GM20000 (cell line): Measurements from ENCODE around the gene SFMBT2.
"Not testable (repeated sequence)": the region's sequence is repeated elsewhere in the genome, so short reads cannot be mapped to it uniquely, and the experiment has no call there.

ENCODE experiments used
- DNase-seq: peaks from one replicate; pipeline ENCODE4 v3.0.0; 2012; ENCODE audit warnings: low spot score
- TF ChIP-seq, protein P1 (sequence below): IDR thresholded peaks from 2 replicates; pipeline ENCODE4 v1.5.1; 2012; ENCODE audit warnings: mild to moderate bottlenecking, control low read depth; ENCODE audit errors: extremely low read depth, missing control alignments

The SFMBT2 gene

GRCh38 chr10:7319632-7320031, 91.2 kb downstream of the SFMBT2 start:
- TF ChIP-seq, protein P1, sequence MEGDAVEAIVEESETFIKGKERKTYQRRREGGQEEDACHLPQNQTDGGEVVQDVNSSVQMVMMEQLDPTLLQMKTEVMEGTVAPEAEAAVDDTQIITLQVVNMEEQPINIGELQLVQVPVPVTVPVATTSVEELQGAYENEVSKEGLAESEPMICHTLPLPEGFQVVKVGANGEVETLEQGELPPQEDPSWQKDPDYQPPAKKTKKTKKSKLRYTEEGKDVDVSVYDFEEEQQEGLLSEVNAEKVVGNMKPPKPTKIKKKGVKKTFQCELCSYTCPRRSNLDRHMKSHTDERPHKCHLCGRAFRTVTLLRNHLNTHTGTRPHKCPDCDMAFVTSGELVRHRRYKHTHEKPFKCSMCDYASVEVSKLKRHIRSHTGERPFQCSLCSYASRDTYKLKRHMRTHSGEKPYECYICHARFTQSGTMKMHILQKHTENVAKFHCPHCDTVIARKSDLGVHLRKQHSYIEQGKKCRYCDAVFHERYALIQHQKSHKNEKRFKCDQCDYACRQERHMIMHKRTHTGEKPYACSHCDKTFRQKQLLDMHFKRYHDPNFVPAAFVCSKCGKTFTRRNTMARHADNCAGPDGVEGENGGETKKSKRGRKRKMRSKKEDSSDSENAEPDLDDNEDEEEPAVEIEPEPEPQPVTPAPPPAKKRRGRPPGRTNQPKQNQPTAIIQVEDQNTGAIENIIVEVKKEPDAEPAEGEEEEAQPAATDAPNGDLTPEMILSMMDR, result no peak
- no peak for DNase-seq

DNA sequence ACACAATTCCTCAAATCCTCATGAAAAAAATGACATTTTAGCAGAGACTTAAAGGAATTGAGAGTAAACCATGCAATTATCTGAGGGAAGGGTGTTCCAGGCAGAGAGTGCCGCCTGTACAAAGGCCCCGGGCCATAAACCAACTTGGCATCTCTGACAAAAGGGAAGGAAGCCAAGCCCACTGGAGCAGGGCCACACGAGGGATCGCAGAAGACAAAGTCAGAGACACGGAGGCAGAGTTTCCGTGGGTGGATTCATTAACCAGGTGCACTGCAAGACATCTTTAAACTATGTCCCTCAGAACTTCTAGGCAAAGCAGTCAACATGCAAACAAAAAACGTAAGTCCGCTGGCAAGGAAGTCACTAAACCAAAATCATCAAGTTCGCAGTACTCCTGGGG, 92.0 kb downstream of the SFMBT2 start:
- TF ChIP-seq, protein P1, result no peak
- peak; percentile 24 for DNase-seq

GRCh38 chr10:7317786-7318446, 92.9 kb downstream of the SFMBT2 start:
- TF ChIP-seq, protein P1, result no peak
- DNase-seq, result no peak

DNA sequence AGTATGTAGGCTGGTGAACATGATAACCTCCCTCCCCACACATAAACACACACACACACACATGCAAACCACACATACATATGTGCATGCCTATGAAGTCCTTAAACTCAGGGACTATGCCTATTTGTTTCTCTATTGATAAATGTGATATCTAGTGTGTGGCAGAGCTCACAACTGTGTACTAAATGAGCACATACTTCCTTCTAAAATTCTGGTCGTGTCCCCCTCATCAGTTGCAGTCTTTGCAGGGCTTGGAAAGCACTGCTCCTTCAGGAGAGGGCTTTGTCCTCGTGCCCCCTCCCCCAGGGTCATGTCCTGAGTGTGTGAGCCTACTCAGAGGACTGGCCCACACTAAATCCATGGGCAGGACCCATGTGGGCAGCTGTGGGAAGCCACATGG, 94.0 kb downstream of the SFMBT2 start:
- TF ChIP-seq, protein P1, result no peak
- no peak for DNase-seq

DNA sequence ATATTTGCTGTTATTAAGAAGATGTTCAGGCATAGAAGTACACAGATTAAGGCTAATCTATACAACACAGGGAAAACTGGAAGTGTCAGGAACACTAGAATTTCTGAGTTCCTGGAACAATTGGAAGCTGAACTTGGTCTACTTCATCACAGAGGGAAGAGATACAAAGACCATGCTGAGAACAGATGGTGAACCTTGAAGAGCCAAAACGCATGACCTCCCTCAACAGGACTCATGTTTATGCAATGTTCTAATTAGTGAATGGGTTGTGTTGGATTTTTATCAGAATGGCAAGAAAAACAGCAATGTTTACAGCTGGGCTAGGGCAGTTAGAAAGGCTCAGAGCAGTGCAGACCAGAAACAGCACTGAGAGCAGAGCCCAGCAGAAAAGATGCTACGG, 94.9 kb downstream of the SFMBT2 start:
- TF ChIP-seq, protein P1, result no peak
- no peak for DNase-seq

- DNase-seq, result no peak
- TF ChIP-seq, protein P1, result no peak
Observed at GRCh38 chr10:7314170-7314569, 96.7 kb downstream of the SFMBT2 start.

DNA sequence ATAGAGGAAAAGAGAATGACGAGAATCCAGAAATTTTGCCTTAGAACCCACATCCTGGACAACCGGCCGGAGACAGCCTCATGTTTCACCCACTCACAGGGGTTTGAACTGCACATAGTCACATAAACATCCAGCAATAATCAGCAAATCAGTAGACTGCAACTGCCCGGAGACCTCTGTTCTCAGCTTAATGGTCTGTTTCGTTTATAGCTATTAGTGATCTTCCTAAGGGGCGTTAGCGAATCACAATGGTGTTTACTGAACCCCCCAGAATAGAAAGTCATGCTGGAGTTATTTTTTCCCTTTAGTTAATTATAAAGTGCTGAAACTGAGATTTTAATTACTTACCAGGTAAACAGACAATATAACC, 98.4 kb downstream of the SFMBT2 start:
- DNase-seq, result no peak
- TF ChIP-seq, protein P1, result no peak

DNA sequence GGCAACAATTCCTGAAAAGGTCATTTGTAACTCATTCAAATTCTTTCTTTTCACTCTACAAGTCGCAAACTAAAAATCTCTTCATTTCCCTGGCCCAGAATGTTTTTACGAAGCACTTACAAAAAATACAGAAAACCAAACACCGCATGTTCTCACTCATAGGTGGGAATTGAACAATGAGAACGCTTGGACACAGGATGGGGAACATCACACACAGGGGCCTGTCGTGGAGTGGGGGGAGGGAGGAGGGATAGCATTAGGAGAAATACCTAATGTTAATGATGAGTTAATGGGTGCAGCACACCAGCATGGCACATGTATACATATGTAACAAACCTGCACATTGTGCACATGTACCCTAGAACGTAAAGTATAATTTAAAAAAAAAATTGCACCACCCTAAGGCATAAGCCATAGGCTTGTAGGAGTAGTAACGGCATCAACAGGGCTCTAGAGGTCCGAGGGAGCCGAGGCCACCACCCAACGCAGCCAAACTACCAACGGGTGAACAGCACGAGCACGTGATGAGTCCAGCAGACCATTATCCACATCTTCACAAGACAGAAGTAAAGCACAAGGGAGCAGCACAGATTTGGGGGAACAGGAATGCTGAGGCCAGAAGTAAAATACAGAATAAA, 98.9 kb downstream of the SFMBT2 start:
- DNase-seq, result not testable (repeated sequence)
